HG02610 (cell line): ENCODE results near the gene DCUN1D3.

ENCODE experiments used
- ATAC-seq: cut with Tn5 transposase; IDR thresholded peaks from one replicate; pipeline ENCODE4 v1.9.1; 2021; ENCODE audit warnings: mild to moderate bottlenecking, moderate library complexity; ENCODE audit not compliant: unreplicated experiment

The DCUN1D3 gene

GRCh38 chr16:20889625-20890275 lies 10.4 kb downstream of the DCUN1D3 start:
- no peak for ATAC-seq

GRCh38 chr16:20887207-20887606 lies 13.0 kb downstream of the DCUN1D3 start:
- no peak for ATAC-seq

GRCh38 chr16:20886320-20886719 lies 13.8 kb downstream of the DCUN1D3 start:
- ATAC-seq: no peak

- ATAC-seq: no peak
These were observed 16.0 kb downstream of the DCUN1D3 start for GRCh38 chr16:20884240-20884556.

- ATAC-seq: no peak
These were observed 16.5 kb downstream of the DCUN1D3 start for GRCh38 chr16:20883554-20884239.

GRCh38 chr16:20881503-20881878 lies 18.7 kb downstream of the DCUN1D3 start:
- no peak for ATAC-seq

GRCh38 chr16:20880867-20881502 lies 19.2 kb downstream of the DCUN1D3 start:
- no peak for ATAC-seq

- ATAC-seq: peak; percentile 43
These were observed 20.8 kb downstream of the DCUN1D3 start for GRCh38 chr16:20879175-20880040.

GRCh38 chr16:20878682-20879147 lies 21.4 kb downstream of the DCUN1D3 start:
- ATAC-seq: no peak

GRCh38 chr16:20875355-20875650 lies 24.9 kb downstream of the DCUN1D3 start:
- ATAC-seq: no peak

- ATAC-seq: no peak
These were observed 26.0 kb downstream of the DCUN1D3 start for GRCh38 chr16:20874088-20874581.

- ATAC-seq: no peak
These were observed 26.8 kb downstream of the DCUN1D3 start for GRCh38 chr16:20873331-20873730.

GRCh38 chr16:20871941-20872815 lies 28.0 kb downstream of the DCUN1D3 start:
- no peak for ATAC-seq

- ATAC-seq: no peak
These were observed 28.9 kb downstream of the DCUN1D3 start for GRCh38 chr16:20871258-20871657.

GRCh38 chr16:20870122-20870820 lies 29.9 kb downstream of the DCUN1D3 start:
- no peak for ATAC-seq

GRCh38 chr16:20868890-20869289 lies 31.3 kb downstream of the DCUN1D3 start:
- ATAC-seq: no peak

- no peak for ATAC-seq
These were observed 32.6 kb downstream of the DCUN1D3 start for GRCh38 chr16:20867585-20867984.

GRCh38 chr16:20866801-20867200 lies 33.4 kb downstream of the DCUN1D3 start:
- ATAC-seq: no peak

GRCh38 chr16:20866145-20866772 lies 33.9 kb downstream of the DCUN1D3 start:
- no peak for ATAC-seq
